HL-60 (cell line): ENCODE data around the gene EDC3.

Experiments
- DNase-seq, 2 experiments: peaks; one replicate each; pipeline ENCODE4 v3.0.0-alpha.2; 2010 to 2020; ENCODE audit warnings: low read depth in 1 of 2, low spot score in 1 of 2
- H3K27ac ChIP-seq: fragments of 250-450 bp; sonication (Bioruptor Pico); replicated peaks from 2 replicates; pipeline ENCODE4 v1.5.1; 2020; ENCODE audit warnings: mild to moderate bottlenecking, moderate library complexity
- H3K27me3 ChIP-seq: fragments of 250-450 bp; sonication (Bioruptor Pico); 2 replicates; pipeline ENCODE4 v1.5.1; 2021; ENCODE audit warnings: mild to moderate bottlenecking, moderate library complexity; ENCODE audit not compliant: insufficient read depth, poor library complexity, severe bottlenecking
- H3K4me3 ChIP-seq: replicated peaks from 2 replicates; pipeline ENCODE4 v1.5.1; 2011; ENCODE audit warnings: mild to moderate bottlenecking, control low read depth, low read length; ENCODE audit not compliant: insufficient read depth
- GABPA ChIP-seq: IDR thresholded peaks from 2 replicates; pipeline ENCODE4 v1.6.1; 2012; ENCODE audit warnings: low read depth
- POLR2AphosphoS5 ChIP-seq: IDR thresholded peaks from 2 replicates; pipeline ENCODE4 v1.6.1; 2012; ENCODE audit warnings: low read depth
- SPI1 ChIP-seq: IDR thresholded peaks from 2 replicates; pipeline ENCODE4 v1.6.1; 2012; ENCODE audit warnings: low read depth, mild to moderate bottlenecking, borderline replicate concordance
- TF ChIP-seq, protein P1 (sequence below): IDR thresholded peaks from one replicate; pipeline ENCODE4 v1.5.1; 2011; ENCODE audit warnings: low read length, control low read depth, inconsistent platforms; ENCODE audit not compliant: insufficient read depth
- TF ChIP-seq, protein P2 (sequence below): IDR thresholded peaks from 2 replicates; pipeline ENCODE4 v1.6.1; 2012; ENCODE audit warnings: low read depth; ENCODE audit not compliant: insufficient replicate concordance

EDC3 gene

DNA sequence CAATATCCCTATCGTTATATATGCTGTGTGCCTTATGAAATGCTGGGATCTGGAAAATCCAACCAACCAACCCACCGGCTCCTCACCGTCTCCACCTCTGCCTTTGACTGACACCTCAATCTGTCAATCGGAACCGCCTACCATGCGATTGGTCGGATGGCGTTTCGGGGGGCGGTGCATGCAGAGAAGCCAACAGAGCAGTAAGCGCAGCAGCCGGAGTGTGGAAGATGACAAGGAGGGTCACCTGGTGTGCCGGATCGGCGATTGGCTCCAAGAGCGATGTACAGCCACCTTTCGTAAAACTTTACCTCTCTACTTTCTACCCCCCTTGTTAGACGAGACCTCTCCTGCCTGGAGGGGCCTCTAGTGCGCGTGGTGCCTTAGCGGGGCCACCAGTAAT, 73.9 kb downstream of the EDC3 start:
- Histone ChIP-seq H3K27ac (no peak overlapping the region), H3K27me3 (no peaks in the 10 kb centered on the region), H3K4me3 (no peak overlapping the region)
- no peak for DNase-seq
- TF ChIP-seq, protein P1, sequence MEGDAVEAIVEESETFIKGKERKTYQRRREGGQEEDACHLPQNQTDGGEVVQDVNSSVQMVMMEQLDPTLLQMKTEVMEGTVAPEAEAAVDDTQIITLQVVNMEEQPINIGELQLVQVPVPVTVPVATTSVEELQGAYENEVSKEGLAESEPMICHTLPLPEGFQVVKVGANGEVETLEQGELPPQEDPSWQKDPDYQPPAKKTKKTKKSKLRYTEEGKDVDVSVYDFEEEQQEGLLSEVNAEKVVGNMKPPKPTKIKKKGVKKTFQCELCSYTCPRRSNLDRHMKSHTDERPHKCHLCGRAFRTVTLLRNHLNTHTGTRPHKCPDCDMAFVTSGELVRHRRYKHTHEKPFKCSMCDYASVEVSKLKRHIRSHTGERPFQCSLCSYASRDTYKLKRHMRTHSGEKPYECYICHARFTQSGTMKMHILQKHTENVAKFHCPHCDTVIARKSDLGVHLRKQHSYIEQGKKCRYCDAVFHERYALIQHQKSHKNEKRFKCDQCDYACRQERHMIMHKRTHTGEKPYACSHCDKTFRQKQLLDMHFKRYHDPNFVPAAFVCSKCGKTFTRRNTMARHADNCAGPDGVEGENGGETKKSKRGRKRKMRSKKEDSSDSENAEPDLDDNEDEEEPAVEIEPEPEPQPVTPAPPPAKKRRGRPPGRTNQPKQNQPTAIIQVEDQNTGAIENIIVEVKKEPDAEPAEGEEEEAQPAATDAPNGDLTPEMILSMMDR: no peak
- TF ChIP-seq SPI1 (no peak), POLR2AphosphoS5 (no peak)
- TF ChIP-seq, protein P2, sequence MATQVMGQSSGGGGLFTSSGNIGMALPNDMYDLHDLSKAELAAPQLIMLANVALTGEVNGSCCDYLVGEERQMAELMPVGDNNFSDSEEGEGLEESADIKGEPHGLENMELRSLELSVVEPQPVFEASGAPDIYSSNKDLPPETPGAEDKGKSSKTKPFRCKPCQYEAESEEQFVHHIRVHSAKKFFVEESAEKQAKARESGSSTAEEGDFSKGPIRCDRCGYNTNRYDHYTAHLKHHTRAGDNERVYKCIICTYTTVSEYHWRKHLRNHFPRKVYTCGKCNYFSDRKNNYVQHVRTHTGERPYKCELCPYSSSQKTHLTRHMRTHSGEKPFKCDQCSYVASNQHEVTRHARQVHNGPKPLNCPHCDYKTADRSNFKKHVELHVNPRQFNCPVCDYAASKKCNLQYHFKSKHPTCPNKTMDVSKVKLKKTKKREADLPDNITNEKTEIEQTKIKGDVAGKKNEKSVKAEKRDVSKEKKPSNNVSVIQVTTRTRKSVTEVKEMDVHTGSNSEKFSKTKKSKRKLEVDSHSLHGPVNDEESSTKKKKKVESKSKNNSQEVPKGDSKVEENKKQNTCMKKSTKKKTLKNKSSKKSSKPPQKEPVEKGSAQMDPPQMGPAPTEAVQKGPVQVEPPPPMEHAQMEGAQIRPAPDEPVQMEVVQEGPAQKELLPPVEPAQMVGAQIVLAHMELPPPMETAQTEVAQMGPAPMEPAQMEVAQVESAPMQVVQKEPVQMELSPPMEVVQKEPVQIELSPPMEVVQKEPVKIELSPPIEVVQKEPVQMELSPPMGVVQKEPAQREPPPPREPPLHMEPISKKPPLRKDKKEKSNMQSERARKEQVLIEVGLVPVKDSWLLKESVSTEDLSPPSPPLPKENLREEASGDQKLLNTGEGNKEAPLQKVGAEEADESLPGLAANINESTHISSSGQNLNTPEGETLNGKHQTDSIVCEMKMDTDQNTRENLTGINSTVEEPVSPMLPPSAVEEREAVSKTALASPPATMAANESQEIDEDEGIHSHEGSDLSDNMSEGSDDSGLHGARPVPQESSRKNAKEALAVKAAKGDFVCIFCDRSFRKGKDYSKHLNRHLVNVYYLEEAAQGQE: no peak

DNA sequence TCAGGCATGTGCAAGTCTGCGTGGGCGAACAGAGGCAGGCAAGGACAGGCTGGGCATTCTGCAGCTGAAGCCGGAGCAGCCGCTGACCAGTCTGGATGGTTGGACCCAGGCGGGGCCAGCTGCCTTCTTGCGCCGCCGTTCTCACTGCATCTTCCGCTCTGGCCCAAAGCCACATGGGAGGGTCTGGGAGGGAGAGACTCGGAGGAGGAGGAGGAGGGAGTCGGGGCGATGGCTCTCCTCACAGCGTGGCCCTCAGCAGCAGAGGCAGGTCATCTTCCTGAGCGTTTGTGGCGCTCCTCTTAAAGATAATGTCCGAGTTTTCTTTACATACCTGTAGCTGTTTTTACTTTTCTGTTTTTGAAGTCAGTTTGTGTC, 74.3 kb downstream of the EDC3 start:
- Histone ChIP-seq H3K4me3 (no peak overlapping the region), H3K27me3 (no peaks in the 10 kb centered on the region), H3K27ac (no peak overlapping the region)
- no peak for DNase-seq
- TF ChIP-seq GABPA (no peak), POLR2AphosphoS5 (no peak)

DNA sequence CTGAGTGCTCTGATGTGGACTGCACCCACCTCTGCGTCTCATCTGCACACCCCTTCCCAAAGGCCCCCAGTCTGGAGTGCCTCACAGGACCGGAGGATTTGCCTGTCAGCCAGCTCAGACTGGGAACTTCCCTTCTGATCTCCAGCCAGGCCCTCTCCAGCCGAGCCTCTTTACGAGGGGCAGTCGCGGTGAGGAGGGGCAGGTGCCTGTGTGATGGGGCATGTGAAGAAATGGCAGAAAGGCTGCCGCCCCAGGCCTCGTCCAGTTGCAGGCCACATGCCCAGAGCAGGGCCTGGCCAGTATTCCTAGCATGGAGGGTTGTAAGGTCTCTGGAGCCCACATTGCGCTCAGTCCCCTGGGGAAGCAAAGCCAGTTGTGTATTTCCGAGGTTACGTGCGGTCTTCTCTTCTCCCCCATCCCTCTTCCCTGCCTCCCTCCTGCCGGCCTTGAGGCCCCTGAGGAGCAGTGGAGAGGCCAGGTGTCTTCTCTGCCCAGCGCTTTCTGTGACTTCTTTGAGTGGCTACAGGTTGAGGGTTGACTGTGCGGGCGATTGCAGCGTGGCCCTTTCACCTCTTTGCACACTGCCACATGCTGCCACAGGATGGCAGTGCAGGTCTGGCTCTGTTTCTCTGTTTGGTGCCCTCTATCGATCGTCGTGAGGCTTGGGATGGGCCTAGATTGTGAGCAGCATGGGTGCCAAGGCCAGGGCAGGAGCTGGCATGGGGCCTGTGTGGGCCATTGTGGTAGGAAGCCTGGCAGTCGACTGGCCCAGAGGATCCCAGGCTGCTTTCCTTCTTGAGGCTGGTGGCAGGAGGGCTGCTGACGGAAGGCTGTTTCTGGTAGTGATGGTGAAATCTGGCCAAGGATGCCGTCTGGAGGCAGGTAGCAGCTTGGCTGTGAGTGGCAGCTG, 74.9 kb downstream of the EDC3 start:
- H3K27me3 ChIP-seq: no peaks in the 10 kb centered on the region
- no peak overlapping the region for H3K27ac ChIP-seq
- no peak overlapping the region for H3K4me3 ChIP-seq
- peak; percentile 42 to 84 for DNase-seq
- TF ChIP-seq, protein P2: no peak
- TF ChIP-seq, protein P1: peak; percentile 99

DNA sequence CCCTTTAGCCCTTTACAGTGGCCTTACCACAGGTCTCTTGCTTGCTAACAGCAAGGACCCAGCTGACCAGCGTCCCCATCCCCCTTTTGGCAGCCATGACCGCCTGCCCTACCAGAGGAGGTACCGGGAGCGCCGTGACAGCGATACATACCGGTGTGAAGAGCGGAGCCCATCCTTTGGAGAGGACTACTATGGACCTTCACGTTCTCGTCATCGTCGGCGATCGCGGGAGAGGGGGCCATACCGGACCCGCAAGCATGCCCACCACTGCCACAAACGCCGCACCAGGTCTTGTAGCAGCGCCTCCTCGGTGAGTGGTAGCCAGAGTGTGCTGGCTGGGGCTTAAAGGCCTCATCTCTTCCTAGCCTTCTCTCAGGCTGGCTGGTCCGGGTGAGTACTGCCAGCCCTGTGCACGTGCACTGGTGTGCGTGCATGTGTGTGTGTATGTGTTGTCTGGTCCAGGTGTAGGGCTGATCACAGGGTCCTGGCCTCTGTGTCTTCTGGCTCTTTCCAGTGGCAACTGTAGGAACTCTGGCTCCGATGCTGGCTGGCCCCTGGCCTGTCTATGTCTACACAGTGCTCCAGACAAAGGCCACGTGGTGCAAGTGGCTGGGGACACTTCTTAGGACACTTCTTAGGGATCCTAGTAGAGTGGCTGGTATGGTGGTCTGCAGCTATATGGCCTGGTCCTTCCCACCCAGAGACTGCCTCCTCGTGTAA, 75.7 kb downstream of the EDC3 start:
- no peak for TF ChIP-seq GABPA
- no peak for TF ChIP-seq POLR2AphosphoS5
- TF ChIP-seq, protein P1: no peak
- TF ChIP-seq, protein P2: no peak
- TF ChIP-seq SPI1: no peak
- Histone ChIP-seq H3K27ac (no peak overlapping the region), H3K4me3 (no peak overlapping the region), H3K27me3 (no peaks in the 10 kb centered on the region)
- no peak for DNase-seq
